ENCODE data around the gene TRAF3.

The TRAF3 gene

DNA sequence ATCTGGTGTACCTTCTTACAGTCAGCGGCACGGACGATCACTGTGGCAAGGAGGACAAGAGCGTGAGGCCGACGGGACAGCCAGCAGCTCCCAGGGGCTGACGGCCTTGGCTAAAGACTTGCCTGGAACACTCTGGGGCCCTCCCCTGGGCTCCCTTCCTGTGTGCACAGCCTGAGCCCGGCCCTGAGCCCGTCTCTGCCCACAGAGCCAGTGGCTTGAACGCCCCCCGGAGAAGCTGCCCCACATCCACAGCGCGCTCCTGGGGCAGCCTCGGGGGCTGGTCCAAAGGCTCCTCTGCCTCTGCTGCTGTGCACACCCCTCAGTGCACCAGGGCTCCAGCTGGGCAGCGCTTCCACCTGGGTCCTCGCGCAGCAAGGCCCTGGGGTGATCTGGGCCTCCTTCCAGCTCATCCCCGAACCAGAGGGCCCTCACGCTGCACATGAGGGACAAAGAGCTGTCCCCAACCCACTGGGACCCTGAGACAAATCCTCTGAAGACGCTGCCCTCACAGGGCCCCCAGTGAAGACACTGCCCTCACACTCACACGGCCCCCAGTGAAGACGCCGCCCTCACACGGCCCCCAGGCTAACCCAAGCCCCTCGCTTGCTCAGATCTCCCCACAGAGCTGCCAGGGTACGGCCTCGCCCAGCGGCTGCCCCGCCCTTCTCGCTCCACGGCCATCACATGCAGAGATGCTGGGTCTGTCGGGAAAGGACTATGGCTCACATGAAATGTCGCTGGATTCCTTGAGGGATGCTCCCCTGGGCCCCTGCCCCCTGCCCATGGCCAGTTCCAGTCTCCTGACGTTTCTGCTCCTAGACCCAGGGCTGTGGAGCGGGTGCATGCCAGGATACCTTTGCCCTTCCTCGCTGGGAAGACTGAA, 167.4 kb downstream of the TRAF3 start:
- DNase-seq (ENCODE audit: low read depth in 1 of 2, low spot score in 1 of 2): no peak
- TF ChIP-seq GABPA (IDR thresholded peaks at IDR 0.05; ENCODE audit: low read depth) (no peak), SPI1 (IDR thresholded peaks at IDR 0.05; ENCODE audit: borderline replicate concordance, low read depth) (no peak), POLR2AphosphoS5 (IDR thresholded peaks at IDR 0.05; ENCODE audit: low read depth) (no peak)
- TF ChIP-seq, protein P1, sequence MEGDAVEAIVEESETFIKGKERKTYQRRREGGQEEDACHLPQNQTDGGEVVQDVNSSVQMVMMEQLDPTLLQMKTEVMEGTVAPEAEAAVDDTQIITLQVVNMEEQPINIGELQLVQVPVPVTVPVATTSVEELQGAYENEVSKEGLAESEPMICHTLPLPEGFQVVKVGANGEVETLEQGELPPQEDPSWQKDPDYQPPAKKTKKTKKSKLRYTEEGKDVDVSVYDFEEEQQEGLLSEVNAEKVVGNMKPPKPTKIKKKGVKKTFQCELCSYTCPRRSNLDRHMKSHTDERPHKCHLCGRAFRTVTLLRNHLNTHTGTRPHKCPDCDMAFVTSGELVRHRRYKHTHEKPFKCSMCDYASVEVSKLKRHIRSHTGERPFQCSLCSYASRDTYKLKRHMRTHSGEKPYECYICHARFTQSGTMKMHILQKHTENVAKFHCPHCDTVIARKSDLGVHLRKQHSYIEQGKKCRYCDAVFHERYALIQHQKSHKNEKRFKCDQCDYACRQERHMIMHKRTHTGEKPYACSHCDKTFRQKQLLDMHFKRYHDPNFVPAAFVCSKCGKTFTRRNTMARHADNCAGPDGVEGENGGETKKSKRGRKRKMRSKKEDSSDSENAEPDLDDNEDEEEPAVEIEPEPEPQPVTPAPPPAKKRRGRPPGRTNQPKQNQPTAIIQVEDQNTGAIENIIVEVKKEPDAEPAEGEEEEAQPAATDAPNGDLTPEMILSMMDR (IDR thresholded peaks at IDR 0.05; ENCODE audit: insufficient read depth, low read length): no peak
- TF ChIP-seq, protein P2, sequence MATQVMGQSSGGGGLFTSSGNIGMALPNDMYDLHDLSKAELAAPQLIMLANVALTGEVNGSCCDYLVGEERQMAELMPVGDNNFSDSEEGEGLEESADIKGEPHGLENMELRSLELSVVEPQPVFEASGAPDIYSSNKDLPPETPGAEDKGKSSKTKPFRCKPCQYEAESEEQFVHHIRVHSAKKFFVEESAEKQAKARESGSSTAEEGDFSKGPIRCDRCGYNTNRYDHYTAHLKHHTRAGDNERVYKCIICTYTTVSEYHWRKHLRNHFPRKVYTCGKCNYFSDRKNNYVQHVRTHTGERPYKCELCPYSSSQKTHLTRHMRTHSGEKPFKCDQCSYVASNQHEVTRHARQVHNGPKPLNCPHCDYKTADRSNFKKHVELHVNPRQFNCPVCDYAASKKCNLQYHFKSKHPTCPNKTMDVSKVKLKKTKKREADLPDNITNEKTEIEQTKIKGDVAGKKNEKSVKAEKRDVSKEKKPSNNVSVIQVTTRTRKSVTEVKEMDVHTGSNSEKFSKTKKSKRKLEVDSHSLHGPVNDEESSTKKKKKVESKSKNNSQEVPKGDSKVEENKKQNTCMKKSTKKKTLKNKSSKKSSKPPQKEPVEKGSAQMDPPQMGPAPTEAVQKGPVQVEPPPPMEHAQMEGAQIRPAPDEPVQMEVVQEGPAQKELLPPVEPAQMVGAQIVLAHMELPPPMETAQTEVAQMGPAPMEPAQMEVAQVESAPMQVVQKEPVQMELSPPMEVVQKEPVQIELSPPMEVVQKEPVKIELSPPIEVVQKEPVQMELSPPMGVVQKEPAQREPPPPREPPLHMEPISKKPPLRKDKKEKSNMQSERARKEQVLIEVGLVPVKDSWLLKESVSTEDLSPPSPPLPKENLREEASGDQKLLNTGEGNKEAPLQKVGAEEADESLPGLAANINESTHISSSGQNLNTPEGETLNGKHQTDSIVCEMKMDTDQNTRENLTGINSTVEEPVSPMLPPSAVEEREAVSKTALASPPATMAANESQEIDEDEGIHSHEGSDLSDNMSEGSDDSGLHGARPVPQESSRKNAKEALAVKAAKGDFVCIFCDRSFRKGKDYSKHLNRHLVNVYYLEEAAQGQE (IDR thresholded peaks at IDR 0.05; ENCODE audit: insufficient replicate concordance, low read depth): no peak
- no peak overlapping the region for H3K27ac ChIP-seq (replicated peaks)
- no peaks in the 10 kb centered on the region for H3K27me3 ChIP-seq (ENCODE audit: insufficient read depth, poor library complexity, severe bottlenecking)
- no peak overlapping the region for H3K4me3 ChIP-seq (replicated peaks; ENCODE audit: insufficient read depth, low read length)

DNA sequence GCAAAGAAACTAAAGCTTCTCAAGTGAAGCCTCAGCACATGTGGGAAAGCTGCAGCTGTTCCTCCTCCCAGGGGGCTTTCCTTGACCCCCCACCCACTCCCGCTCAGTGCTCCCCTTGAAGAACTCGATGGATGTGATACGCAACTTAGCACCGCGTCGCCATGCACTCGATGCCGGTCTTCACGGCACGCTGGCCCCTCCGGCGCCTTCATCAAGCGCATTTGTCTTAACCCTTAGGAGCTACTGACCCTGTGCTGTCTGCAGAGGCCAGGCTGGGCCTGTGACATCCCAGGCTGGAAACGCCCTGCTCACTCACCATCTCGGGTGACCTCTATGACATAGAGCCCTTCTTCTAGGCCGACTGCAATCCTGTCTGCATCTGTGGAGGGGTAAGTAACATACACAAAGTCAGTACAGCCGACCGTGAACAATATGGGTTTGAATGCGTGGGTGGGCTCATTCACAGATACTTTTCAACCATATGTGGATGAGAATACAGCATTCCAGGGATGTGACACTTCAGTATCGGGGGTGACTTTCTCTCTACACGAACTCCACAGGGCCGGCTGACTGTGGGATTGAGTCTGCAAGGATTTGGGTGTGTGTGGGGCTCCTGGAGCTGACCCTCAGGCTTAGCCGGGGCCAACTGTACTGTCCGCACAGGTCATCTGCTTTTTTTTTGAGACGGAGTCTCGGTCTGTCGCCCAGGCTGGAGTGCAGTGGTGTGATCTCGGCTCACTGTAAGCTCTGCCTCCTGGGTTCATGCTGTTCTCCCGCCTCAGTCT, 168.3 kb downstream of the TRAF3 start:
- H3K27ac ChIP-seq (replicated peaks): no peak overlapping the region
- TF ChIP-seq POLR2AphosphoS5 (IDR thresholded peaks at IDR 0.05; ENCODE audit: low read depth) (no peak), GABPA (IDR thresholded peaks at IDR 0.05; ENCODE audit: low read depth) (no peak), SPI1 (IDR thresholded peaks at IDR 0.05; ENCODE audit: borderline replicate concordance, low read depth) (no peak)
- TF ChIP-seq, protein P1 (IDR thresholded peaks at IDR 0.05; ENCODE audit: insufficient read depth, low read length): no peak
- TF ChIP-seq, protein P2 (IDR thresholded peaks at IDR 0.05; ENCODE audit: insufficient replicate concordance, low read depth): no peak
- DNase-seq (ENCODE audit: low read depth in 1 of 2, low spot score in 1 of 2): no peak
- H3K27me3 ChIP-seq (ENCODE audit: insufficient read depth, poor library complexity, severe bottlenecking): no peaks in the 10 kb centered on the region
- no peak overlapping the region for H3K4me3 ChIP-seq (replicated peaks; ENCODE audit: insufficient read depth, low read length)

DNA sequence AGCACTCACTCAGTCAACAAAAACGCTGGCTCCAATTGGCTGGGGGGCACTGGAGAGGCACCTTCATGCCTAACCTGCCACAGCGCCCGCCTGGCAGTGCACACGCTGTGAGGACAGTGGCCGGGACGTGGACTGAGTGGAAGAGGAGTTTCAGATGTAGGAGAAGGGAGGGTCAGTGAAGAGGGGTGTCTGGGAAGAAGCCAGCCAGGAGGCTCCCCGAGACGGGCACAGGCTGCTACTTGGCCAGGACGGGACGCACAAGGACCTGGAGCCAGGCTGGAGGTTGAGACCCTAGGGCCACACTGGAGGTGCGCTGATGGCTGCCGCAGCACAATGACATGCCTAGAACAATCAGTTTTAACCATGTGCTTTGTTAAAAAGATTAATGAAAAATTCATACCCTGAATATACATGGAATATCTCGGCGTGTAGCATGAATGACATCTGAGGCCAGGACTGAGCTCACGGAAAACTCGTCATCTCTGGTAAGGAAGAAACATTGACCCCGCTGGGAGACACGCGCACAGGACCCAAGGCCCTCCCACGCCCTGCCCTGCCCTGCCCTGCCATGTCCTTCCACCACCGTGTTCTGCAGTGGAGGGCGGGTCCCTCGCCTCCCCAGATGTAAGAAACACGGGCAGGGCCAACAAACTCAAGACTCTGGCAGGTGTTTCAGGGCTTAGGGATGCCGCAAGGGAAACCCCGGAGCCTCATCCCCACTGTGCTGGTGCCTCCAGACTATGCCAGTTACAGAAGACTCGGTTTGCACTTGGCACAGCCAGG, 170.3 kb downstream of the TRAF3 start:
- Histone ChIP-seq H3K4me3 (replicated peaks; ENCODE audit: insufficient read depth, low read length) (no peak overlapping the region), H3K27ac (replicated peaks) (no peak overlapping the region), H3K27me3 (ENCODE audit: insufficient read depth, poor library complexity, severe bottlenecking) (no peaks in the 10 kb centered on the region)
- no peak for DNase-seq (ENCODE audit: low read depth in 1 of 2, low spot score in 1 of 2)
- TF ChIP-seq, protein P2 (IDR thresholded peaks at IDR 0.05; ENCODE audit: insufficient replicate concordance, low read depth): no peak
- TF ChIP-seq, protein P1 (IDR thresholded peaks at IDR 0.05; ENCODE audit: insufficient read depth, low read length): no peak
- TF ChIP-seq POLR2AphosphoS5 (IDR thresholded peaks at IDR 0.05; ENCODE audit: low read depth) (no peak), SPI1 (IDR thresholded peaks at IDR 0.05; ENCODE audit: borderline replicate concordance, low read depth) (no peak), GABPA (IDR thresholded peaks at IDR 0.05; ENCODE audit: low read depth) (no peak)

All from HL-60 (cell line).